ENCODE data around the gene RIPOR2. TPM values are rescaled to one million over a fixed set of nuclear protein-coding genes. Genes with fewer than 3 reads are reported as not detected.
A peak's percentile ranks its signal among the peaks of the same experiment; 100 is the strongest.

The RIPOR2 gene
- total and polyA plus RNA-seq, 10 of the 15 experiments (the other 5 are each of a cell fraction or from before 2014, with no cell fraction given) = 22.2 to 48.2 (median 34.7) TPM

DNA sequence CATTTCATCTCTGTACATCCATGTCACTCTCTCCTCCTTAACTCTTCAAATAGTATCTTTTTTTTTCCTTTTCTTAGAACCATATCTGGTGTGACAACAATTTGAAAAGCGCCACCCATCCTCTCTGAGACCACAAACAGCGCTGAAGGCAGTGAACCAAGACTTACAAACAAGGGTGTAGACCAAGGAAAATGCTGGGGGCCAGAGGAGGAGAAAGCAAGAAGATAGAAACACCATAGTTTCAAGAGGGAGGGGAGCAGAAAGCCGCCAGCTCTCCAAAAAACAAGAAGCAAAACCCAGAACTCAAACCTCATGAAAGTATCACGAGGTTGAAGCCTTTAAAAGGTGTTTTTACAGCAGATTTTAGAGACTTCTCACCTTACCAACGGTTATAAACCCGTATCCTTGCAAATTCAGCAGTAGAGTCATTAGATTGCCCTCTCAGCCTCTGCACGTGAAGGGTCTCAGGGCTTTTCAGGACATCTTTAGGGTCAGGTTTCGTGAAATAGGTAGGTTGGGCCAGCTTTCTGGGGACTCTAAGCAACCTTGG is 13.3 kb upstream of the RIPOR2 start (continued):
- TF ChIP-seq, protein P1, sequence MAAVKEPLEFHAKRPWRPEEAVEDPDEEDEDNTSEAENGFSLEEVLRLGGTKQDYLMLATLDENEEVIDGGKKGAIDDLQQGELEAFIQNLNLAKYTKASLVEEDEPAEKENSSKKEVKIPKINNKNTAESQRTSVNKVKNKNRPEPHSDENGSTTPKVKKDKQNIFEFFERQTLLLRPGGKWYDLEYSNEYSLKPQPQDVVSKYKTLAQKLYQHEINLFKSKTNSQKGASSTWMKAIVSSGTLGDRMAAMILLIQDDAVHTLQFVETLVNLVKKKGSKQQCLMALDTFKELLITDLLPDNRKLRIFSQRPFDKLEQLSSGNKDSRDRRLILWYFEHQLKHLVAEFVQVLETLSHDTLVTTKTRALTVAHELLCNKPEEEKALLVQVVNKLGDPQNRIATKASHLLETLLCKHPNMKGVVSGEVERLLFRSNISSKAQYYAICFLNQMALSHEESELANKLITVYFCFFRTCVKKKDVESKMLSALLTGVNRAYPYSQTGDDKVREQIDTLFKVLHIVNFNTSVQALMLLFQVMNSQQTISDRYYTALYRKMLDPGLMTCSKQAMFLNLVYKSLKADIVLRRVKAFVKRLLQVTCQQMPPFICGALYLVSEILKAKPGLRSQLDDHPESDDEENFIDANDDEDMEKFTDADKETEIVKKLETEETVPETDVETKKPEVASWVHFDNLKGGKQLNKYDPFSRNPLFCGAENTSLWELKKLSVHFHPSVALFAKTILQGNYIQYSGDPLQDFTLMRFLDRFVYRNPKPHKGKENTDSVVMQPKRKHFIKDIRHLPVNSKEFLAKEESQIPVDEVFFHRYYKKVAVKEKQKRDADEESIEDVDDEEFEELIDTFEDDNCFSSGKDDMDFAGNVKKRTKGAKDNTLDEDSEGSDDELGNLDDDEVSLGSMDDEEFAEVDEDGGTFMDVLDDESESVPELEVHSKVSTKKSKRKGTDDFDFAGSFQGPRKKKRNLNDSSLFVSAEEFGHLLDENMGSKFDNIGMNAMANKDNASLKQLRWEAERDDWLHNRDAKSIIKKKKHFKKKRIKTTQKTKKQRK (IDR thresholded peaks at IDR 0.05; ENCODE audit: low read depth, low read length) = no peak
- TF ChIP-seq IKZF1 (conservative IDR thresholded peaks at IDR 0.05) (peak; percentile 85), MTA3 (IDR thresholded peaks at IDR 0.05; ENCODE audit: borderline replicate concordance, low read length) (no peak), MTA2 (IDR thresholded peaks at IDR 0.05; ENCODE audit: low read depth) (peak; percentile 90), ZNF217 (IDR thresholded peaks at IDR 0.05) (0 out of 2 replicates have a peak, but pooled peaks have one; percentile 30), MEF2A (IDR thresholded peaks at IDR 0.05; ENCODE audit: insufficient read depth, low read depth, low read length) (peak; percentile 77), CREM (IDR thresholded peaks at IDR 0.05; ENCODE audit: low read depth) (peak; percentile 43; the same call in 1 of the 2 replicates), FOS (IDR thresholded peaks at IDR 0.05; ENCODE audit: borderline replicate concordance, extremely low read depth, insufficient read length) (no peak), CHD4 (IDR thresholded peaks at IDR 0.05) (no peak), USF1 (IDR thresholded peaks at IDR 0.05; ENCODE audit: borderline replicate concordance, extremely low read length, insufficient read depth, low read depth, low read length) (no peak), HDAC2 (IDR thresholded peaks at IDR 0.05) (no peak), MEF2B (IDR thresholded peaks at IDR 0.05; ENCODE audit: partially characterized antibody, poor library complexity, severe bottlenecking) (peak; percentile 55), IRF3 (IDR thresholded peaks at IDR 0.05) (no peak), NFXL1 (IDR thresholded peaks at IDR 0.05; ENCODE audit: borderline replicate concordance) (no peak), PAX5 (IDR thresholded peaks at IDR 0.05; ENCODE audit: borderline replicate concordance, low read depth, low read length) (peak; percentile 94), BMI1 (IDR thresholded peaks at IDR 0.05; ENCODE audit: borderline replicate concordance) (no peak), SPI1 (IDR thresholded peaks at IDR 0.05; ENCODE audit: borderline replicate concordance, insufficient read depth, low read depth, low read length) (no peak), SMAD5 (IDR thresholded peaks at IDR 0.05; ENCODE audit: low read depth) (no peak), YY1 (IDR thresholded peaks at IDR 0.05; ENCODE audit: low read depth, low read length) (no peak)
- TF ChIP-seq, protein P2, sequence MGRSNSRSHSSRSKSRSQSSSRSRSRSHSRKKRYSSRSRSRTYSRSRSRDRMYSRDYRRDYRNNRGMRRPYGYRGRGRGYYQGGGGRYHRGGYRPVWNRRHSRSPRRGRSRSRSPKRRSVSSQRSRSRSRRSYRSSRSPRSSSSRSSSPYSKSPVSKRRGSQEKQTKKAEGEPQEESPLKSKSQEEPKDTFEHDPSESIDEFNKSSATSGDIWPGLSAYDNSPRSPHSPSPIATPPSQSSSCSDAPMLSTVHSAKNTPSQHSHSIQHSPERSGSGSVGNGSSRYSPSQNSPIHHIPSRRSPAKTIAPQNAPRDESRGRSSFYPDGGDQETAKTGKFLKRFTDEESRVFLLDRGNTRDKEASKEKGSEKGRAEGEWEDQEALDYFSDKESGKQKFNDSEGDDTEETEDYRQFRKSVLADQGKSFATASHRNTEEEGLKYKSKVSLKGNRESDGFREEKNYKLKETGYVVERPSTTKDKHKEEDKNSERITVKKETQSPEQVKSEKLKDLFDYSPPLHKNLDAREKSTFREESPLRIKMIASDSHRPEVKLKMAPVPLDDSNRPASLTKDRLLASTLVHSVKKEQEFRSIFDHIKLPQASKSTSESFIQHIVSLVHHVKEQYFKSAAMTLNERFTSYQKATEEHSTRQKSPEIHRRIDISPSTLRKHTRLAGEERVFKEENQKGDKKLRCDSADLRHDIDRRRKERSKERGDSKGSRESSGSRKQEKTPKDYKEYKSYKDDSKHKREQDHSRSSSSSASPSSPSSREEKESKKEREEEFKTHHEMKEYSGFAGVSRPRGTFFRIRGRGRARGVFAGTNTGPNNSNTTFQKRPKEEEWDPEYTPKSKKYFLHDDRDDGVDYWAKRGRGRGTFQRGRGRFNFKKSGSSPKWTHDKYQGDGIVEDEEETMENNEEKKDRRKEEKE (IDR thresholded peaks at IDR 0.05) = no peak
- TF ChIP-seq, protein P3, sequence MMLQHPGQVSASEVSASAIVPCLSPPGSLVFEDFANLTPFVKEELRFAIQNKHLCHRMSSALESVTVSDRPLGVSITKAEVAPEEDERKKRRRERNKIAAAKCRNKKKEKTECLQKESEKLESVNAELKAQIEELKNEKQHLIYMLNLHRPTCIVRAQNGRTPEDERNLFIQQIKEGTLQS (IDR thresholded peaks at IDR 0.05; ENCODE audit: borderline replicate concordance, extremely low read depth, low read depth, low read length) = no peak
- TF ChIP-seq, protein P4, sequence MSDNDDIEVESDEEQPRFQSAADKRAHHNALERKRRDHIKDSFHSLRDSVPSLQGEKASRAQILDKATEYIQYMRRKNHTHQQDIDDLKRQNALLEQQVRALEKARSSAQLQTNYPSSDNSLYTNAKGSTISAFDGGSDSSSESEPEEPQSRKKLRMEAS (IDR thresholded peaks at IDR 0.05; ENCODE audit: low read depth, low read length) = no peak
